Activated CD4-positive, CD25-positive, alpha-beta regulatory T cell (primary cell): ENCODE measurements around the gene UROS.

Source experiments
- DNase-seq, 4 experiments: peaks; one replicate each; lab custom pipeline; 2025; lab: John Stamatoyannopoulos, UW

The UROS gene

DNA sequence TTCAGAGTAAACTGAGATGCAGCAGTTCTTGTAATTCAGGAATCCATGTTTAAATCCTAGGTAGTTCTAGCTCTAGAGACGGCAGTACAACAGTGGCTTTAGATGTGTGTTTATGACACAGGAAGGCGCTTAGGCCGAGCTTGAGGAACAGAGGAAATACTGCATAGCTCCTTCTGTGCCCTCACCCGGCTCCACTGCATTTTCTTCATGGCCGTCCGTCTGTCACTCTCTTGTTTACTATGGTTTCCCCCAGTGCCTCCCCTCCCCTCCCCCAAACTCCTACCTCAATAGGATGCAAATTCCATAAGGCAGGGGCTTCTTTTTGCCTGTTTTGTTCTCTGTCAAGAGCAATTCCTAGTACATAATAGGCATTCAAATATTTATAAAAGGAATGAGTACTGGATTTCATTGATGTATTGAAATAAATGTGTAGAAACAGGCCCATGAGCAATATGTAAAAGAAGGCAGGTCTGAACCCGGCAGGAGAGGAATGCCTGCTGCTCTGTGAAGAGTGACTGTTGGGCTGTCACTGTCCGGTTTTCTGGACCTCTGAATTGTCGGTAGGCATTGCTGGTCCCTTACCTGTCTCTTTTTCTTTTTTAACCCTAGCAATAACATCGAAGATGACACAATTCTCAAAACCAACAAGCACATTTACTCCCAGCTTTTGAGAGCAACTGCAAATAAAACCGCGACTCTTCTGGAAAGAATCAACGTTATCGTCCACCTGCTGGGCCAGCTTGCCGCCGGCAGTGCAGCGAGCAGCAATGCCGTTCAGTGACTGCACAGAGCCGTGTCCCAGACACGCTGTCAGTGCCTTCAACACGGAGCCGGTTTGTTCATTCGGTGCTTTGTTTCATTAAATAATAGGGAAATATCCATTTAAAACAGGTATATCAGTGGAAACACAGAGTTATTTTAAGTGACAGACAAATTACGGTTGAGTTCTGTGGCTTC lies 60.1 kb downstream of the UROS start:
- DNase-seq: no peak

GRCh38 chr10:125761961-125762360 lies 61.1 kb downstream of the UROS start:
- no peak for DNase-seq

- DNase-seq: no peak
These were observed 65.3 kb downstream of the UROS start for GRCh38 chr10:125757742-125758141.

DNA sequence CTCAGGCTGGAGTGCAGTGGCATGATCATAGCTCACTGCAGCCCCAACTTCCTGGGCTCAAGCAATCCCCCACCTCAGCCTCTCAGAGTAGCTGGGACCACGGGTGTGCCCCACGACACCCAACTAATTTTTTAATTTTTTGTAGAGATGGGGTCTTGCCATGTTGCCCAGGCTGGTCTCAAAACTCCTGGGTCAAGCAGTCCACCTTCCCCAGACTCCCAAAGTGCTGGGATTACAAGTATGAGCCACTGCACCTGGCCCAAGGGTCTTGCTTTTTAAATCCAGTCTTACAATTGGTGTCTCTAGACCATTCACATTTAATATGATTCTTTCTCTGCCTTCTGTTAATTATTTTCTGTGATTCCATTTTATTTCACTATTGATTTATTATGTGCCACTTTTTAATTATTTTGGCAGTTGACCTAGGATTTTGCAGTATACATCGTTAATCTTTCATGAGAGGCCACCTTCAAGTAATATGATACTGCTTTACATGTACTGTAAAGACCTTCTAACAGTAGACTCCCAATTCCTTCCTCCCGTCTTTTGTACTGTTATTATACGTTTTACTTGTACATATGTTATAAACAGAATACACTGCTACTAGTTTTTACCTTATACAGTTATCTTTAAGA lies 66.1 kb downstream of the UROS start:
- no peak for DNase-seq

- DNase-seq: no peak
These were observed 66.9 kb downstream of the UROS start for GRCh38 chr10:125756196-125756595.

- no peak for DNase-seq
These were observed 75.6 kb downstream of the UROS start for GRCh38 chr10:125747417-125747816.

DNA sequence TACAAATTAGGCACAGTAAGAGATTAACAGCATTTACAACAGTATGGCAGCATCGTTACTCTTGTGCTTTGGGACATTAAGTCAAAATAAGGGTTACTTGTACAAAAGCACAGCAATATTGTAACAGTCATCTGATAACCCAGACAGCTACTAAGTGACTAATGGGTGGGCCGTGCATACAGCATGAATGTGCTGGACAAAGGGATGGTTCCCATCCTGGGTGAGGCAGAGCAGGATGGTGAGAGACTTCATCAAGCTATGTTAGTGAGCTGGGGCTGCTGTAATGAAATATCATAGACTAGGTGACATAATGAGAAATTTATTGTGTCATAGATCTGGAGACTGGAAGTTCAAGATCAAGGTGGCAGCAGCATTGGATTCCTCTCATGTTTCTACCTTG lies 78.1 kb downstream of the UROS start:
- no peak for DNase-seq

GRCh38 chr10:125742465-125742864 lies 80.6 kb downstream of the UROS start:
- DNase-seq: no peak

DNA sequence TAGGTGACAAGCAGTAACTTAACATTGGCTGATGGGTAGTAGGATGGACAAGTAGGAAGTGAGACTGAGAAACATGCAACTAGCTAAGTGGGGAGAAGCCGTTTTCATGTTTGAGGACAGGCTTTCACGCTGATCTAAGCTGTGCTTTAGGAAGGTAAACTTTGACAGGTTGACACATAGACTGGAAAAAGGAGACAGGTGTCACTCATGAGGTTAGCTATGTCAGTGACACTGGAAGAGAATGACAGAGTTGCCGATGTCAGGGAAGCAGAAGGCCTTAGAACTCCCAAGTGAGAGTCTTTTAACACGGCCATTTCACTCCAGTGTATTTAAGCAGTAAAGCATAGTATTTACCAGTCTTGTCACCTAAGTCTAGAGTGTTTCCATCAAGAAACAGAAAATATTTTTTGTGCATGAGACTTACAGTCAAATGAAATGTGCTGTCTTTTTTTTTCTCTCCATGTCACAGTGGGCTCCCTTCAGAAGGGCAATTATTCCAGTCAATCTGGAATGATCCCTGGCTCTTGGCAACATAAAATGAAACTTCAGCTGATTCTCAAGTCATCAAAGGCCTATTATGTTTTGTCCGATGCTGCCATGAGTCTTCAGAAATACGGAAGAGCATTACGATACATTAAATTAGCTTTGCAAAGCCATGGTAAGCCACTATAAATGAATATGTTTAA lies 82.9 kb downstream of the UROS start:
- DNase-seq: no peak
